ENCODE results near the gene DUSP2.

DUSP2 gene

GRCh38 chr2:96114903-96115581 lies 30.2 kb downstream of the DUSP2 start:
- no peak for DNase-seq (ENCODE audit: low read depth)

- no peak for DNase-seq (ENCODE audit: low read depth)
Measured at GRCh38 chr2:96114546-96114902, 30.7 kb downstream of the DUSP2 start.

GRCh38 chr2:96113951-96114350 lies 31.3 kb downstream of the DUSP2 start:
- DNase-seq (ENCODE audit: low read depth), result no peak

DNA sequence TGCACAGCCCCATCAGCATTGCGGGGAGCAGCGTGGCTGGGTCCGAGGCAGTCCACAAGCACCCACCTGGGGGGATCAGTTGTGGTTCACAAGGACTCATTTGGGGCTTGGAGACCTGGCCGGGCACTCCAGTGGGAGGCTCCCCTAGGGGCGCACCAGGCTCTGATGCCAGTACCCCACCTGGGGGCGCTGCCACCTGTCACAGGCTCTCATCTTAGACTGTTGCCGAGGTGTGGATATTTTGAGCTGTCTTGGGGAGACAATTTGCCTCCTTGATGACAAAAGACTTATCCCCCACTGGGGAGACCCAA lies 31.9 kb downstream of the DUSP2 start:
- DNase-seq (ENCODE audit: low read depth), result no peak

DNA sequence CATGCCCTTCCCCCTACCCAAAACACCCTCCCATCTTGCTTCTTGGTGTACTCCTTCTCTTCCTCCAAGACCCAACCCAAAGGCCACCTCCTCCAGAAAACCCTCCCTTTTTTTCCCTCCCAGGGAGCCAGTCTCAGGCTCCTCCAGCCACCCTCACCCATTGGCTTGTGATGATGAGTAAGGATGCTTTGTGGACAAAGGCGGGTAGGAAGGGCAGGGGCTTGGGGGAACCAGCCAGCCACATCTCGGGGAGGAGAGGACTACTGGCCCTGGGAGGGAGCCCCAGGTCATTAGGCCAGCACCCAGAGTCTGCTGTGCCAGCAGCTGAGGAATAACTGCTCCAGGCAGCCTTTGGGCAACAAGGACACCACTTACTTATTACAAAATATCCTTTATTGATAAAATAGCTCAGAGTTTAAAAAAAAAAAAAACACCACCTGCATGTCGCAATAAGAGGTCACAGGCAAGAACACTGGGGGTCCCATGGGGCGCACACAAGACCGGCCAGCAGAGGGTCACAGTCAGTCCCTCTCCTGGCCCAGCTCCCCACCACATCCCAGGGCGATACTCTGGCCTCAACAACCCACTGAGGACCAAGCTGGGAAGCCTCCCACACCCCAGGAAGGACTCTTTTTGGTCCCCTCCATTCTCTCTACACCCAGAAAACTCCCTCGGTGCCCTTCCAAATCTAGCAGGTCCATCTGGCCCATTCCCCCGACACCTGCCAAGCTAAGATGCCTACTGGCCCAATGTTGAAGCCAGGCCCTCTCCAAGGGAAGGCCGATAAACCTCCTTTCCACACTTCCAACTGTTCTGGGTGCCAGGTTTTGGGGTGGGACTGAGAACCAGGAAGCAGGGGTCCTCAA lies 32.5 kb downstream of the DUSP2 start:
- no peak for DNase-seq (ENCODE audit: low read depth)

GRCh38 chr2:96111823-96112500 lies 33.3 kb downstream of the DUSP2 start:
- no peak for DNase-seq (ENCODE audit: low read depth)

DNA sequence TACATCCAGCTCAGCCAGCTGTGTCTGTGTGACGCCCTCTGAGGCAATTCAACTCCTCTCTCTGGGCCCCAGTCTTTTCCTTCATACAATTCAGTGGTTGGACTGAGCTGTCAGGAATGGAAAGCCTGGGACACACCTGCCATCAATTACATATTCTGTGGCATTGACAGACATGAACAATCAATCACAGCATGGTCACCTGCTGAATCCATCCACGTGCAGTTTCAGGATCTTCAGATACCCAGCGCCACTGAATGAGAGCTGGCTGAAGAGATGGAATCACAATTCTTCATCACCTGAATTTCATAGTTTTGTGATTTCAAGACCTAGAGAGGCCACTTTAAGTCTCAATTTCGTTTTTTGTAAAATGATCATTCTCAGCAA lies 34.0 kb downstream of the DUSP2 start:
- no peak for DNase-seq (ENCODE audit: low read depth)

- no peak for DNase-seq (ENCODE audit: low read depth)
Measured at GRCh38 chr2:96110621-96111256, 34.5 kb downstream of the DUSP2 start.

DNA sequence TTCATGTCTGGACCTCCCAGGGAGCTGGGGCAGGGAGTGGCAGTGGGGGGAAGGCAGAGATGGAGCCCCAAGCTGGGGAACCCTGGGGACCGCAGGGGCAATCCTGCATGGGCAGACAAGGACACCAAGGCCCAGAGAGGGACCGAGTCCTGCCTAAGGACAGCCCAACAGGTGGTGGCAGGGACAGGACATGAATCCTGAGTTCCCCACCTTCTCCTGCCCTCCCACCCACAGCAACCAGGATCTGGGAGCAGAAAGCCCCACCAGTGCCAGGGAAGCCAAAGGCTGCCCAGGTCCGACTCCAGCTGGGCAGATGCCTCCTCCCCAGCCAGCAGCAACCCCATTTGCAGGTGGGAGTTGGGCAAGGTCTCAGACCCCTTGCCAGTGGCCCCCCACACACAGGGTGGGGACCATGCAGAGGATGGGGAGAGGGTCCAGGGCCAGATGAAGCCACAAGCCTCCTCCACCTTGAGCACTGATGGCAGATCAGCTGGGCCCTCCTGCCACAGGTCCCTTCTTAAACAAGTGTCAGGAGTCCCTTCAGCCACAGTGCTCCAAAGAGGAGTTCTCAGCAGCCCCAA lies 35.2 kb downstream of the DUSP2 start:
- no peak for DNase-seq (ENCODE audit: low read depth)

GRCh38 chr2:96109361-96109680 lies 35.9 kb downstream of the DUSP2 start:
- no peak for DNase-seq (ENCODE audit: low read depth)

DNA sequence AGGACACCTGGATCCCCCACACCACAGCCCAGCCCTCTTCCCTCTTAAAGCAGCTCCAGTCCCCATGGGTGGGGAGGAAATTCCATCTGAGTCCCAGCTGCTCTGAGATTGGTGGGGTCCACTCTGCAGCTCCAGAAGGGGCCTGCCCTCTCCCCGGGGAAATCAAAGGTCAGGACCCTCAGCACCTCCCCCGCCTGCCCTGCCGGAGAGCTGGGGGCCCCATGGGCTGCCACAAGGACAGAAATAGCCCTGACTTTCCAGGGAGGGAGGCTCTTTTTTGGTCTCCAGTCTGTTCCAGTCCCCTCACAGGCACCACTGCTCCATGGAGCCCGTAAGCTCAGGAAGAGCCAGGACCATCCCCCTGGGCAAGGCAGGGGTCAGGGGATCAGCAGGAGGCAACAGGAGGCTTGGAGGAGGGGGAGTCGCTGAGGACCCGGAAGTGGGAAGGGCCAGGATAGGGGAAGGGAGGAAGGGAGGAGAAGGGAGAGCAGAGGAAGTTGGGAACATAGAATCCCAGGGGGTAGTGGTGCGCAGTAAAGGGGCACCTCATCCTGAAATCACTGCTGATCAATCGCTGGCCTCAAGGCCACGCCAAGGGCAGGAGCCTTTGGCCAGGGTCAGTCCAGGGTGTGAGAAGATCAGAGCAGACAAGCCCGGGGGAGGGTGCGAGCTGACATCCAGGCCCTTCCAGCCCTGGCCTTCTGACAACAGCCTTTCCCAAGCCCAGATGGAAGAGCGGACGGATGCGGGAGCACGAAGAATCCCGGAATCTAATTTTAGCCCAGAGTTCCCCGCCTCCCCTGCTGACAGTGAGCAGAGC lies 36.5 kb downstream of the DUSP2 start:
- DNase-seq (ENCODE audit: low read depth), result no peak

DNA sequence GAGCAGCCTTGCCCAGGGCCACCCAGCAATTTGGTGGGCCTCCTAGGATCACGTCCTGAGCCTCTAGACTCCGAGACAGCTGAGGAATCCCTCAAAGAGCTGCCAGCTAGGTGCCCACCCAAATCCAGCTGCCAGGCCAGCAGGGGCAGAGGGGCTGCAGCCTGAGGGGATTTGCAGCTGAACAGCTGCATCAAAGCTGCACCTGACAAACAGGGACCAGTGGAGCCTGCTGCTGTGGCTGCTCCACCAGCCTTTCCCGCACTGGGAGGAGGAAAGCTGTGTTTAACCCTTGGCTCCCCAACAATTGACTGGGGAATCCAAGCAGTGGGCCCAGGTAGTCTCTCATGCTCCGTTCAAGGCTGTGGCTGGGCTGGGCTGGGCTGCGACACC lies 37.1 kb downstream of the DUSP2 start:
- no peak for DNase-seq (ENCODE audit: low read depth)

GRCh38 chr2:96107708-96108065 lies 37.6 kb downstream of the DUSP2 start:
- DNase-seq (ENCODE audit: low read depth), result no peak

GRCh38 chr2:96106991-96107707 lies 38.1 kb downstream of the DUSP2 start:
- DNase-seq (ENCODE audit: low read depth), result no peak

DNA sequence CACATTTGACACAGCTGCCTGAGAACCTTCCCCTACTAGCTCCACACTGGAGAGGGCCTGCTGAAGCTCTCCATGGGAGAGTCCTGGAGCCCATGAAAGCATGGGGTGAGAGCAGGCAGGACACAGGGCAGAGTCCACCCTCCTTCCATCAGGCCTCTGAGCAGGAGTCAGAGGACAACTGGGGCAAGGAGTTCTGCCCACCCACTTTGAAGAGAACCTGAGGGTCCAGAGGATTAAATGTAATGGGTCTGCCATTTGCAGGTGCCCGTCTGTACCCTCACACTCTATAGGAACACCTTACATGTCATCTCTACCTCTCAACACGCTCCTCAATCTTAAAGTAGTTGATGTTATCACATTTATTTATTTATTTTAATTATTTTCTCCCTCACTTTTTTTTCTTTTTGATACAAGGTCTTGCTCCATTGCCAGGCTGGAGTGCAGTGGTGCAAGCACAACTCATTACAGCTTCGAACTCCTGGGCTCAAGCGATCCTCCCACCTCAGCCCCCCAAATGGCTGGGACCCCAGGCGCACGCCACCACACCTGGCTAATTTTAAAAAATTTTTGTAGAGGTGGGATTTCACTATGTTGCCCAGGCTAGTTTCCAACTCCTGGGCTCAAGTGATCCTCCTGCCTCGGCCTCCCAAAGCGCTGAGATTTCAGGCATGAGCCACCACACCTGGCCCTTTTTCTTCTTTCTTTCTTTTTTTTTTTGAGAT lies 39.1 kb downstream of the DUSP2 start:
- no peak for DNase-seq (ENCODE audit: low read depth)

DNA sequence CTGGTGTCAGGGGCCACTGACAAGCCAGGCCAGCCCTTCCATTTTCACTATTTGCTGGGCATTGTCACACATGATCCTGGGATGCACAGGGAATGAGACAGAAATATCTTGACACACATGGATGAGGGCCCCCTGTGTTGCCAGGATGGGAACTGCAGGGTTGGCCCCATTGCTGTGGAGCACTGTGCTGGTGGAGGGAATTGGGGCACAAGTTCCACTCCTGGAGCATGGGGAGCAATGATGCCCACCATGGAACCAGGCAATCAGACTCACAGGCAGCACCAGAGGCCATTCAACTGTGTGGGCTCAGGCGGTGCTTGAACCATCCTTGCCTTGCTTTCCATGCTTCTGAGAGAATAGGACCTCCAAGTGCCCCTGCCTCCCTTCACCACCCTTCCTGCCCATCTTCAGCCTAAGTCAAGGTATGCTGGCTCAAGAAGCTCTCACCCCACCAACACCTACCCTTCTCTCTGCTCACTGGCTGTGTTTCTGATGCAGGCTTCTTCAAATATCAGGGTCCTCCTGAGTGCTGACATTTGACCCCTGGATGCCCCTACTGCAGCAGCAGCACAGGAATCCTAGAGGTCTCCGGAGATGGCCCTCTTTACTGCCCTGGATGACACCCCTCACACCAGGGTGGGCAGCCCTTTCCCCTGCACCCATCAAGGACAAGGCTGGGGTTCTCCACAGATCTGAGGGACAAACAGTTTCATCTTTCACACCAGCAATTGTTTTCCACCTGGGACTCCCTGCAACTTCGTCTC lies 39.9 kb downstream of the DUSP2 start:
- no peak for DNase-seq (ENCODE audit: low read depth)

DNA sequence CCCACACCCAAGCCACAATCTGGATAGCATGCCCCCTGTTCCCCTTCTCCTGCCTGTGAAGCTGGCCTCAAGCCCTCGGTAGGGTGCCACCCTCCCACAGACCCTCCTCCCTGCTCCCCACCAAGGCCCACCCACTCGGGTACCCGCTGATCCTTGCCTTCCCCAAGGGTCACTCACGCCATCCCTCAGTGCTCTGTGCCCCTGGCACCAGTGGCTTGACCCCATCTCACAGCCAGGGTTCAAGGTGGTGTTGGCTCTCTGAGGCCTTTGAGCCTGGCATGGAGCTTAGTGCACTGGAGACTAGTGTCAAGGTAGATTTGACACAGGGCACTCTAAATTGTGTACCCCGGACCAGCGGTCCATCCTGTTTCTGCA lies 40.8 kb downstream of the DUSP2 start:
- DNase-seq (ENCODE audit: low read depth), result no peak

DNA sequence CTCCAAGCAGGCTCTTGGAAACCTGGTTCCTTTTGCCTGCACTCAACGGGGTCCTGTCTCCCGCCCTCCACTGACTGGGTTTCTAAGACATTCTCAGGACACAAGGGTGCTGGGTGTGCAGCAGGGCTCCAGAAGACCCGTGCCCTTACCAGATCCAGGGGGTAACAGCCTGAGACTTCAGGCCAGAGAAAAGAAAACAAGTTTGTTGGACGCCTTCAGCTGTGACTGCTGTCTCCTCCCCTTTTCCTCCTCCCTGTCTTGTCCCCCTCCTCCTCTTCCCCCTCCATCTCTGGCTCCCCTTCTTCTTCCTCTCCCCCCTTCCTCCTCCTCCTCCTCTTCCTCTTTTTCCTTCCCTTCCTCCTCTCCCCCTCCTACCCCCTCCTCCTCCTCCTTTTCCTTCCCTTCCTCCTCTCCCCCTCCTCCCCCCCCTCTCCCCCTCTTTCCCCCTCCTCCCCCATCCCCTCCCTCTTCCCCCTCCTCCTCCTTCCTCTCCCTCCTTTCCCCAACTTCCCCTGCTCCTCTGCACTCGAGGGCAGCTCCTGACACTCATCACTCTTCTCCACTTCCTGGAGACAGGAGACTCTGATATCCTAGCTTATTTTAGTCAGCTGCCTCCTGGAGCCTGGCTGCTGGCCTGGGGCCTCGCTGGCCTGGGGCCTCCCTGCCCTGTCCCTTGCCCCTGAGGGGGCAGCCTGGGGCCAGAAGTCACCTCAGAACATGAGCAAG lies 41.3 kb downstream of the DUSP2 start:
- DNase-seq (ENCODE audit: low read depth), result no peak

DNA sequence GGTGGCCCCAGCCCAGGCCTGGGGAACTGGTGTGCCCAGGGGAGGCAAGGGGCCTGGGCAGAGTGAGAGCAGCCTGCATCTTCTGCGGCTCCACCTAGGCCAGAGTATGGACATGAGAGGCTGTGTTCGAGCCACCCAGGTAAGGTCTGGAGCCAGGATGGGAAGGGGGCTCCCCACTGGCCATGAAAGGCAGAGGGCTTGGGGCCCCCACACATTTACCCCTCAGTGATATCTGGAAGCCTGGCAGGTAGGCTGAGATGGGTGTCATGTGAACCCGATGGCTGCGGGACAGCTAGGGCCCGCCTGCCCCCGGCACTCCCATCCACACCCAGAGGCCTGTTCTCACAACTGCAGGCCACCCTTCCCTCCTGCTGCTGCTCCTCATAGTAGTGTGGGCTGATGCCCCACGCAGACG lies 42.0 kb downstream of the DUSP2 start:
- no peak for DNase-seq (ENCODE audit: low read depth)

All from activated T-cell treated with anti-CD3 and anti-CD28 coated beads for 24 hours (primary cell).